Measurements from ENCODE around the gene RAB6B.

The RAB6B gene

GRCh38 chr3:133843634-133844033 is 52.0 kb downstream of the RAB6B start:
- DNase-seq, result no peak
- Histone ChIP-seq H3K4me3 (no peak overlapping the region), H3K9me3 (no peaks in the 10 kb centered on the region), H3K27ac (no peak overlapping the region), H3K4me1 (no peaks in the 10 kb centered on the region), H3K27me3 (no peaks in the 10 kb centered on the region), H3K36me3 (peaks cover 0 to 12% (median 0%) of the 10 kb centered on the region in 3 donors)
- TF ChIP-seq CTCF (IDR thresholded peaks at IDR 0.05), result no peak
- intact Hi-C loops (cut with DNase I; ENCODE audit: low total_unique reads), result no loop called here

- intact Hi-C loops (cut with DNase I; ENCODE audit: low total_unique reads), result no loop called here
- TF ChIP-seq CTCF (IDR thresholded peaks at IDR 0.05), result no peak
- H3K27me3 ChIP-seq, result no peaks in the 10 kb centered on the region
Measured at GRCh38 chr3:133842158-133842557, 53.5 kb downstream of the RAB6B start.

GRCh38 chr3:133841196-133841595 is 54.5 kb downstream of the RAB6B start:
- H3K4me1 ChIP-seq, result no peaks in the 10 kb centered on the region
- H3K27ac ChIP-seq, result no peak overlapping the region
- intact Hi-C loops (cut with DNase I; ENCODE audit: low total_unique reads), result no loop called here
- no peak overlapping the region for H3K4me3 ChIP-seq
- H3K36me3 ChIP-seq, result peaks cover 0 to 24% (median 0%) of the 10 kb centered on the region in 3 donors
- TF ChIP-seq CTCF (IDR thresholded peaks at IDR 0.05), result no peak
- DNase-seq, result no peak
- no peaks in the 10 kb centered on the region for H3K9me3 ChIP-seq
- no peaks in the 10 kb centered on the region for H3K27me3 ChIP-seq

More at GRCh38 chr3:133842158-133842557, 53.5 kb downstream of the RAB6B start:
- Histone ChIP-seq H3K4me3 (no peak overlapping the region), H3K36me3 (peaks cover 0 to 24% (median 0%) of the 10 kb centered on the region in 3 donors), H3K27ac (no peak overlapping the region), H3K9me3 (no peaks in the 10 kb centered on the region), H3K4me1 (no peaks in the 10 kb centered on the region)
- no peak for DNase-seq

DNA sequence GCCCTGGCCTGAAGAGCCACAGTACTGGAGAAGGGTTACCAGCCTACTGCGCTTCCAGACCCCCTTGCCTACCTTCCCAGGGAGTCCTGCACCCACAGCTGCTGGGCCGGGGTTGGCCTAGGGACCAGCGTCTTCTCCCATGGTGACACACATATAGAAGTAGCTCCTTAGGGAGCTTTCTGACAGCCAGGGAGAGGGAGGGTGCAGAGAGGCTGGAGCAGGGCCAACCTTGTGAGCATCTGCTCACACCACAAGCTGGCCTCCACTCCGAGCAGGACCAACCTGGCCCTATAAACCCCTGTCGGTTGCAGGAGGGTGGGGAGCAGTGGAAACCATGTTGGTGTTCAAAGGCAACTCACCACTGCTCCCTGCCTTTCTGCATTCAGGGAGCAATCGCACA is 54.9 kb downstream of the RAB6B start:
- TF ChIP-seq CTCF (IDR thresholded peaks at IDR 0.05), result no peak
- intact Hi-C loops (cut with DNase I; ENCODE audit: low total_unique reads), result no loop called here

GRCh38 chr3:133840055-133840737 is 55.5 kb downstream of the RAB6B start:
- no peaks in the 10 kb centered on the region for H3K9me3 ChIP-seq
- no peak for DNase-seq
- H3K4me1 ChIP-seq, result no peaks in the 10 kb centered on the region
- H3K27ac ChIP-seq, result no peak overlapping the region
- no peak for TF ChIP-seq CTCF (IDR thresholded peaks at IDR 0.05)
- no peak overlapping the region for H3K4me3 ChIP-seq
- H3K27me3 ChIP-seq, result no peaks in the 10 kb centered on the region
- peaks cover 0 to 24% (median 0%) of the 10 kb centered on the region in 3 donors for H3K36me3 ChIP-seq
- intact Hi-C loops (cut with DNase I; ENCODE audit: low total_unique reads), result no loop called here

More for the DNA sequence above, 54.9 kb downstream of the RAB6B start:
- H3K4me1 ChIP-seq, result no peaks in the 10 kb centered on the region
- H3K27me3 ChIP-seq, result no peaks in the 10 kb centered on the region
- H3K9me3 ChIP-seq, result no peaks in the 10 kb centered on the region
- DNase-seq, result no peak
- H3K4me3 ChIP-seq, result no peak overlapping the region
- no peak overlapping the region for H3K27ac ChIP-seq
- peaks cover 0 to 24% (median 0%) of the 10 kb centered on the region in 3 donors for H3K36me3 ChIP-seq
